Kidney (tissue), 14 donors: Measurements from ENCODE around the gene ZNRF3. TPM values are rescaled to one million over a fixed set of nuclear protein-coding genes. Genes with fewer than 3 reads are reported as not detected.

Experiments used
- DNase-seq, 5 donors: peaks; one replicate each; pipeline ENCODE4 v3.0.0-alpha.2; 2013 to 2020
- FAIRE-seq: peaks from 2 replicates; lab custom pipeline; 2012; peaks lifted over from hg19 to GRCh38; lab: Jason Lieb, UNC
- H3K27ac ChIP-seq, 2 donors: one replicate each; pipeline ENCODE4 v1.7.0; 2013; ENCODE audit warnings: low read depth in 2 of 2, low read length in 2 of 2, inconsistent platforms in 1 of 2
- H3K27me3 ChIP-seq: one replicate; pipeline ENCODE4 v1.7.1; 2013; ENCODE audit warnings: low read length, inconsistent platforms; ENCODE audit not compliant: control insufficient read depth, insufficient read depth
- H3K36me3 ChIP-seq, 3 donors: one replicate each; pipeline versions ENCODE4 v1.7.0 to v1.7.1; 2013; ENCODE audit warnings: low read length in 3 of 3, control low read depth in 1 of 3, inconsistent platforms in 1 of 3; ENCODE audit not compliant: insufficient read depth in 3 of 3, control insufficient read depth in 2 of 3
- H3K4me1 ChIP-seq, 3 donors: one replicate each; pipeline versions ENCODE4 v1.7.0 to v1.7.1; 2013; ENCODE audit warnings: low read length in 3 of 3, inconsistent platforms in 1 of 3, low read depth in 1 of 3; ENCODE audit not compliant: control insufficient read depth in 2 of 3, insufficient read depth in 2 of 3
- H3K4me3 ChIP-seq, 3 donors: one replicate each; pipeline versions ENCODE4 v1.7.0 to v1.8.1; 2013; ENCODE audit warnings: low read length in 3 of 3, control low read depth in 1 of 3, inconsistent platforms in 1 of 3
- H3K9ac ChIP-seq, 3 donors: one replicate each; pipeline versions ENCODE4 v1.7.0 to v1.7.1; 2013; ENCODE audit warnings: low read length in 3 of 3, control low read depth in 1 of 3, inconsistent platforms in 1 of 3
- H3K9me3 ChIP-seq, 3 donors: one replicate each; pipeline versions ENCODE4 v1.7.0 to v1.7.1; 2013; ENCODE audit warnings: low read length in 3 of 3, control low read depth in 1 of 3, inconsistent platforms in 1 of 3; ENCODE audit not compliant: control insufficient read depth in 2 of 3, insufficient read depth in 1 of 3
- intact Hi-C: fragments of 100-400 bp; cut with DNase I; formaldehyde crosslinking; loops from one replicate; pipeline ENCODE4 v1.11.1; 2022
- polyA plus RNA-seq: library from polyadenylated mRNA; stranded (reverse); fragments of 350-450 nt; fragmentation: Illumina TruSeq; extraction: RNeasy Lipid Tissue Mini Kit (QIAGEN cat#74804); gene quantifications from one replicate; pipeline ENCODE4 v1.2.3, GENCODE V29; 2014; ENCODE audit warnings: low read depth, low replicate concordance; ENCODE audit not compliant: insufficient read depth
- total RNA-seq: library from RNA; stranded (reverse); fragmentation: NEBNext Ultra II Directional; extraction: Animal tissue kit (Norgen Biotek cat#: 25700); gene quantifications from one replicate; pipeline ENCODE4 v1.2.1, GENCODE V29; 2021
- TF ChIP-seq, protein P1 (sequence below): IDR thresholded peaks from 3 replicates; pipeline ENCODE4 v1.5.1; 2012; ENCODE audit warnings: mild to moderate bottlenecking, moderate library complexity, borderline replicate concordance; ENCODE audit not compliant: insufficient read depth; ENCODE audit errors: extremely low read depth
- donor health status: control.
- donor health status: control.
- donor health status: control.
- donor health status: control.
- donor health status: control.
- donor health status: DM: yes; HTN: yes; CAD: no.
- donor health status: Normal renal cell carcinoma (clear cell type).

The ZNRF3 gene
- total and polyA plus RNA-seq, 2 donors from 2014 or later, result 6.8 to 24.4 TPM

DNA sequence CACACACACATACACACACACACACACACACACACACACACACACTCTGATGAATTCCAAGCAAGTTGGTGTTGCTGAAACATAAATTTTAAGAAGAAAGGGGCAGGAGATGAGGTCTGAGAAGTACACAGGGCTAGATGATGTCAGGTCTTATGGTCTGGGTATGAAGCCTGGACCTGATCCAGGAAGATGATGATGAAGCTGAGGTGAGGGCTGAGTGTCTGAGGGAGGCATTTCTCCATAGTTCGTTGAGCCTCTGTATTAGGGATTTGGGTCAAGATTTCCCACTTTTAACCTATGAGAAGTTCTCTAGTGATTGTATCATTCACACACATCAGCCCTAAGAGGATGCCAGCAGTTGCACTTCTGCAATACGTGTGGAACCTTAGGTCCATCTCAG, 222.1 kb downstream of the ZNRF3 start:
- FAIRE-seq (no peak), DNase-seq (no peak)
- TF ChIP-seq, protein P1, sequence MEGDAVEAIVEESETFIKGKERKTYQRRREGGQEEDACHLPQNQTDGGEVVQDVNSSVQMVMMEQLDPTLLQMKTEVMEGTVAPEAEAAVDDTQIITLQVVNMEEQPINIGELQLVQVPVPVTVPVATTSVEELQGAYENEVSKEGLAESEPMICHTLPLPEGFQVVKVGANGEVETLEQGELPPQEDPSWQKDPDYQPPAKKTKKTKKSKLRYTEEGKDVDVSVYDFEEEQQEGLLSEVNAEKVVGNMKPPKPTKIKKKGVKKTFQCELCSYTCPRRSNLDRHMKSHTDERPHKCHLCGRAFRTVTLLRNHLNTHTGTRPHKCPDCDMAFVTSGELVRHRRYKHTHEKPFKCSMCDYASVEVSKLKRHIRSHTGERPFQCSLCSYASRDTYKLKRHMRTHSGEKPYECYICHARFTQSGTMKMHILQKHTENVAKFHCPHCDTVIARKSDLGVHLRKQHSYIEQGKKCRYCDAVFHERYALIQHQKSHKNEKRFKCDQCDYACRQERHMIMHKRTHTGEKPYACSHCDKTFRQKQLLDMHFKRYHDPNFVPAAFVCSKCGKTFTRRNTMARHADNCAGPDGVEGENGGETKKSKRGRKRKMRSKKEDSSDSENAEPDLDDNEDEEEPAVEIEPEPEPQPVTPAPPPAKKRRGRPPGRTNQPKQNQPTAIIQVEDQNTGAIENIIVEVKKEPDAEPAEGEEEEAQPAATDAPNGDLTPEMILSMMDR, result no peak
- Histone ChIP-seq H3K27me3 (no peaks in the 10 kb centered on the region), H3K9ac (no peak overlapping the region), H3K36me3 (peaks cover 0 to 4% (median 2%) of the 10 kb centered on the region in 3 donors), H3K9me3 (no peaks in the 10 kb centered on the region), H3K4me3 (no peak overlapping the region), H3K27ac (no peak overlapping the region), H3K4me1 (peaks cover 3 to 7% (median 7%) of the 10 kb centered on the region in 3 donors)
- intact Hi-C loops, result no loop called here

DNA sequence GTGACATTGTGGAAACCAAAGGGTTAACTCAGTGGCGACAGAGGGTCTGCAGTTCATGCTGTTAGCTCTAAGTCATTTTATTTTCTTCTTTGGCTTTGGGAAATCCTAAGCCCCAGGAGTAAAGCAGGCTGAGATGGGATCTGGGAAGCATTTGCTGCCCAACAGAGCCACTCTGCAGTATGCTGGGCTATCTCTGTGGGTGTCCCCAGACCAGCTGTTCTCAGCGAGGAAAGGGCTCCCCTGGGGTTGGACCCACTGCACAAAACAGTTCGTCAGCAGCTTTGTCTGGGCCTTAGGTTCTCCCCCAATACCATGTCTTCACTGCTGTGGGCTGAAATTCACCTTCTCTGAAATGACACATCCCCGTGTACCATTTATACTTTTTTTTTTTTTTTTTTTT, 223.5 kb downstream of the ZNRF3 start:
- FAIRE-seq (no peak), DNase-seq (no peak)
- TF ChIP-seq, protein P1, result no peak
- Histone ChIP-seq H3K9me3 (no peaks in the 10 kb centered on the region), H3K27me3 (no peaks in the 10 kb centered on the region), H3K4me1 (peaks cover 3 to 7% (median 7%) of the 10 kb centered on the region in 3 donors), H3K9ac (no peak overlapping the region), H3K27ac (no peak overlapping the region), H3K36me3 (peaks cover 0 to 2% (median 0%) of the 10 kb centered on the region in 3 donors), H3K4me3 (no peak overlapping the region)
- intact Hi-C loops, result no loop called here

Other genes with a start within 250 kb of the ZNRF3 start
- gene TTC28, start 203.7 kb upstream of the ZNRF3 start, total RNA-seq, result 40.2 TPM
- gene TTC28, start 203.7 kb upstream of the ZNRF3 start, polyA plus RNA-seq, result 3.5 TPM
- gene CHEK2, start 141.8 kb upstream of the ZNRF3 start, total RNA-seq, result 10.1 TPM
- gene CHEK2, start 141.8 kb upstream of the ZNRF3 start, polyA plus RNA-seq, result 4.6 TPM
- gene HSCB, start 141.5 kb upstream of the ZNRF3 start, total RNA-seq, result 13.2 TPM
- gene HSCB, start 141.5 kb upstream of the ZNRF3 start, polyA plus RNA-seq, result 32.1 TPM
- 16.8 TPM for gene CCDC117, start 110.9 kb upstream of the ZNRF3 start, total RNA-seq
- 8.7 TPM for gene CCDC117, start 110.9 kb upstream of the ZNRF3 start, polyA plus RNA-seq
- 220 TPM for gene XBP1, start 83.0 kb upstream of the ZNRF3 start, total RNA-seq
- gene XBP1, start 83.0 kb upstream of the ZNRF3 start, polyA plus RNA-seq, result 114 TPM
- gene C22orf31, start 178.3 kb downstream of the ZNRF3 start, total RNA-seq, result not detected
- not detected for gene C22orf31, start 178.3 kb downstream of the ZNRF3 start, polyA plus RNA-seq
- 16.2 TPM for gene KREMEN1, start 189.5 kb downstream of the ZNRF3 start, total RNA-seq
- gene KREMEN1, start 189.5 kb downstream of the ZNRF3 start, polyA plus RNA-seq, result 9.3 TPM